Measurements from ENCODE around the gene ABCC1. TPM values are rescaled to one million over a fixed set of nuclear protein-coding genes. Genes with fewer than 3 reads are reported as not detected.

The ABCC1 gene
- total RNA-seq, 3 donors from 2014 or later = 13.8 to 40.0 (median 25.5) TPM

GRCh38 chr16:16080465-16081065 lies 131.1 kb downstream of the ABCC1 start:
- Histone ChIP-seq H3K36me3 (ENCODE audit: low read depth) (no peaks in the 10 kb centered on the region), H3K4me1 (ENCODE audit: low read depth) (no peaks in the 10 kb centered on the region), H3K4me3 (no peak overlapping the region), H3K9me3 (no peaks in the 10 kb centered on the region)
- DNase-seq = no peak
- no peak for ATAC-seq
- TF ChIP-seq CTCF (IDR thresholded peaks at IDR 0.05) = no peak
- intact Hi-C loops (cut with DNase I, micrococcal nuclease) = no loop called here

- TF ChIP-seq CTCF (IDR thresholded peaks at IDR 0.05) = no peak
- DNase-seq (no peak), ATAC-seq (no peak)
- intact Hi-C loops (cut with DNase I, micrococcal nuclease) = no loop called here
- H3K4me3 ChIP-seq = no peak overlapping the region
- H3K9me3 ChIP-seq = no peaks in the 10 kb centered on the region
- no peaks in the 10 kb centered on the region for H3K4me1 ChIP-seq (ENCODE audit: low read depth)
- no peaks in the 10 kb centered on the region for H3K36me3 ChIP-seq (ENCODE audit: low read depth)
Observed at GRCh38 chr16:16081141-16081540, 131.7 kb downstream of the ABCC1 start.

- H3K9me3 ChIP-seq = no peaks in the 10 kb centered on the region
- intact Hi-C loops (cut with DNase I, micrococcal nuclease) = no loop called here
- no peaks in the 10 kb centered on the region for H3K36me3 ChIP-seq (ENCODE audit: low read depth)
- no peak overlapping the region for H3K4me3 ChIP-seq
- DNase-seq = no peak
- TF ChIP-seq CTCF (IDR thresholded peaks at IDR 0.05) = no peak
- no peak for ATAC-seq
- no peaks in the 10 kb centered on the region for H3K4me1 ChIP-seq (ENCODE audit: low read depth)
Observed at GRCh38 chr16:16082255-16082654, 132.8 kb downstream of the ABCC1 start.

- H3K9me3 ChIP-seq = no peaks in the 10 kb centered on the region
- H3K4me1 ChIP-seq (ENCODE audit: low read depth) = no peaks in the 10 kb centered on the region
- TF ChIP-seq CTCF (IDR thresholded peaks at IDR 0.05) = no peak
- DNase-seq = no peak
- ATAC-seq = no peak
- no peaks in the 10 kb centered on the region for H3K36me3 ChIP-seq (ENCODE audit: low read depth)
- H3K4me3 ChIP-seq = no peak overlapping the region
- intact Hi-C loops (cut with DNase I, micrococcal nuclease) = no loop called here
Observed at GRCh38 chr16:16083421-16084156, 134.2 kb downstream of the ABCC1 start.

- H3K4me3 ChIP-seq = no peak overlapping the region
- ATAC-seq (no peak), DNase-seq (no peak)
- no peak for TF ChIP-seq CTCF (IDR thresholded peaks at IDR 0.05)
- H3K4me1 ChIP-seq (ENCODE audit: low read depth) = no peaks in the 10 kb centered on the region
- H3K36me3 ChIP-seq (ENCODE audit: low read depth) = no peaks in the 10 kb centered on the region
- intact Hi-C loops (cut with DNase I, micrococcal nuclease) = no loop called here
- H3K9me3 ChIP-seq = no peaks in the 10 kb centered on the region
Observed at GRCh38 chr16:16084874-16085273, 135.5 kb downstream of the ABCC1 start.

Data from mucosa of descending colon (tissue), 3 donors.